Measurements from ENCODE around the gene CHEK2.
"Not testable (repeated sequence)": the region's sequence is repeated elsewhere in the genome, so short reads cannot be mapped to it uniquely, and the experiment has no call there.

- not testable (repeated sequence) for TF ChIP-seq ETS1 (IDR thresholded peaks at IDR 0.05); CTCF (conservative IDR thresholded peaks at IDR 0.05; ENCODE audit: low read depth in 2 of 2); REST (IDR thresholded peaks at IDR 0.05; ENCODE audit: unreplicated experiment); POLR2AphosphoS5 (IDR thresholded peaks at IDR 0.05; ENCODE audit: low read depth); EZH2 (IDR thresholded peaks at IDR 0.05; ENCODE audit: low read depth, unreplicated experiment); EZH2phosphoT487 (IDR thresholded peaks at IDR 0.05; ENCODE audit: unreplicated experiment); ZNF331 (CRISPR knock-in tag; IDR thresholded peaks at IDR 0.05; ENCODE audit: low read depth); NANOG (IDR thresholded peaks at IDR 0.05; ENCODE audit: borderline replicate concordance); JUNB (IDR thresholded peaks at IDR 0.05; ENCODE audit: unreplicated experiment); CREB1 (CRISPR knock-in tag; IDR thresholded peaks at IDR 0.05; ENCODE audit: low read depth); STAT1 (IDR thresholded peaks at IDR 0.05; ENCODE audit: unreplicated experiment)
- TF ChIP-seq, protein P1, sequence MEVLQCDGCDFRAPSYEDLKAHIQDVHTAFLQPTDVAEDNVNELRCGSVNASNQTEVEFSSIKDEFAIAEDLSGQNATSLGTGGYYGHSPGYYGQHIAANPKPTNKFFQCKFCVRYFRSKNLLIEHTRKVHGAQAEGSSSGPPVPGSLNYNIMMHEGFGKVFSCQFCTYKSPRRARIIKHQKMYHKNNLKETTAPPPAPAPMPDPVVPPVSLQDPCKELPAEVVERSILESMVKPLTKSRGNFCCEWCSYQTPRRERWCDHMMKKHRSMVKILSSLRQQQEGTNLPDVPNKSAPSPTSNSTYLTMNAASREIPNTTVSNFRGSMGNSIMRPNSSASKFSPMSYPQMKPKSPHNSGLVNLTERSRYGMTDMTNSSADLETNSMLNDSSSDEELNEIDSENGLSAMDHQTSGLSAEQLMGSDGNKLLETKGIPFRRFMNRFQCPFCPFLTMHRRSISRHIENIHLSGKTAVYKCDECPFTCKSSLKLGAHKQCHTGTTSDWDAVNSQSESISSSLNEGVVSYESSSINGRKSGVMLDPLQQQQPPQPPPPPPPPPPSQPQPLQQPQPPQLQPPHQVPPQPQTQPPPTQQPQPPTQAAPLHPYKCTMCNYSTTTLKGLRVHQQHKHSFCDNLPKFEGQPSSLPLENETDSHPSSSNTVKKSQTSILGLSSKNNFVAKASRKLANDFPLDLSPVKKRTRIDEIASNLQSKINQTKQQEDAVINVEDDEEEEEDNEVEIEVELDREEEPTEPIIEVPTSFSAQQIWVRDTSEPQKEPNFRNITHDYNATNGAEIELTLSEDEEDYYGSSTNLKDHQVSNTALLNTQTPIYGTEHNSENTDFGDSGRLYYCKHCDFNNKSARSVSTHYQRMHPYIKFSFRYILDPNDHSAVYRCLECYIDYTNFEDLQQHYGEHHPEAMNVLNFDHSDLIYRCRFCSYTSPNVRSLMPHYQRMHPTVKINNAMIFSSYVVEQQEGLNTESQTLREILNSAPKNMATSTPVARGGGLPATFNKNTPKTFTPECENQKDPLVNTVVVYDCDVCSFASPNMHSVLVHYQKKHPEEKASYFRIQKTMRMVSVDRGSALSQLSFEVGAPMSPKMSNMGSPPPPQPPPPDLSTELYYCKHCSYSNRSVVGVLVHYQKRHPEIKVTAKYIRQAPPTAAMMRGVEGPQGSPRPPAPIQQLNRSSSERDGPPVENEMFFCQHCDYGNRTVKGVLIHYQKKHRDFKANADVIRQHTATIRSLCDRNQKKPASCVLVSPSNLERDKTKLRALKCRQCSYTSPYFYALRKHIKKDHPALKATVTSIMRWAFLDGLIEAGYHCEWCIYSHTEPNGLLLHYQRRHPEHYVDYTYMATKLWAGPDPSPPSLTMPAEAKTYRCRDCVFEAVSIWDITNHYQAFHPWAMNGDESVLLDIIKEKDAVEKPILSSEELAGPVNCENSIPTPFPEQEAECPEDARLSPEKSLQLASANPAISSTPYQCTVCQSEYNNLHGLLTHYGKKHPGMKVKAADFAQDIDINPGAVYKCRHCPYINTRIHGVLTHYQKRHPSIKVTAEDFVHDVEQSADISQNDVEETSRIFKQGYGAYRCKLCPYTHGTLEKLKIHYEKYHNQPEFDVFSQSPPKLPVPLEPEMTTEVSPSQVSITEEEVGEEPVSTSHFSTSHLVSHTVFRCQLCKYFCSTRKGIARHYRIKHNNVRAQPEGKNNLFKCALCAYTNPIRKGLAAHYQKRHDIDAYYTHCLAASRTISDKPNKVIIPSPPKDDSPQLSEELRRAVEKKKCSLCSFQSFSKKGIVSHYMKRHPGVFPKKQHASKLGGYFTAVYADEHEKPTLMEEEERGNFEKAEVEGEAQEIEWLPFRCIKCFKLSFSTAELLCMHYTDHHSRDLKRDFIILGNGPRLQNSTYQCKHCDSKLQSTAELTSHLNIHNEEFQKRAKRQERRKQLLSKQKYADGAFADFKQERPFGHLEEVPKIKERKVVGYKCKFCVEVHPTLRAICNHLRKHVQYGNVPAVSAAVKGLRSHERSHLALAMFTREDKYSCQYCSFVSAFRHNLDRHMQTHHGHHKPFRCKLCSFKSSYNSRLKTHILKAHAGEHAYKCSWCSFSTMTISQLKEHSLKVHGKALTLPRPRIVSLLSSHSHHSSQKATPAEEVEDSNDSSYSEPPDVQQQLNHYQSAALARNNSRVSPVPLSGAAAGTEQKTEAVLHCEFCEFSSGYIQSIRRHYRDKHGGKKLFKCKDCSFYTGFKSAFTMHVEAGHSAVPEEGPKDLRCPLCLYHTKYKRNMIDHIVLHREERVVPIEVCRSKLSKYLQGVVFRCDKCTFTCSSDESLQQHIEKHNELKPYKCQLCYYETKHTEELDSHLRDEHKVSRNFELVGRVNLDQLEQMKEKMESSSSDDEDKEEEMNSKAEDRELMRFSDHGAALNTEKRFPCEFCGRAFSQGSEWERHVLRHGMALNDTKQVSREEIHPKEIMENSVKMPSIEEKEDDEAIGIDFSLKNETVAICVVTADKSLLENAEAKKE (CRISPR knock-in tag; IDR thresholded peaks at IDR 0.05) = not testable (repeated sequence)
Observed at GRCh38 chr22:28689796-28690195, 51.8 kb downstream of the CHEK2 start.
